ENCODE measurements around the gene IGFL1.

DNA sequence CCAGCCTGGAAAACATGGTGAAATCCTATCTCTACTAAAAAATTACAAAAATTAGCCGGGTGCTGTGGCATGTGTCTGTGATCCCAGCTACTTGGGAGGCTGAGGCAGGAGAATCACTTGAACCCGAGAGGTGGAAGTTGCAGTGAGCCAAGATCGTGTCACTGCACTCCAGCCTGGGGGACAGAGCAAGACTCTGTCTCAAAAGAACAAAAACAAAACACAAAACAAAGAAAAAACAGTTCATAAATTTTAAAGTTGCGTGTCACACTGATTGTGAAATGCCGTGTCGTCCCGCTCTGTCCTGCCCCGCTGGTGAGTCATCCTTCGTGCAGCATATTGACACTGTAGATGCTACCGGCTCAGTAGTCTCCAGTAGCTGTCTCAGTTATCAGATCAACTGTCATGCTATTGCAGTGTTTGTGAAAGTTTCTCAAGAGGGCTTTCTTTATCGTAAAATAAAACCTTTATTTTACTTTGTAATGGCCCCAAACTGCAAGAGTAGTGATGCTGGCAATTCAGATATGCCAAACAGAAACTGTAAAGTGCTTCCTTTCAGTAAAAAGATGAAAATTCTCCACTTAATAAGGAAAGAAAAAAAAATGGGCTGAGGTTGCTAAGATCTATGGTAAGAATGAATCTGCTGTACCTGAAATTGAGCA, 36.4 kb upstream of the IGFL1 start:
- no peak for TF ChIP-seq EP300 (IDR thresholded peaks at IDR 0.05)
- TF ChIP-seq, protein P1, sequence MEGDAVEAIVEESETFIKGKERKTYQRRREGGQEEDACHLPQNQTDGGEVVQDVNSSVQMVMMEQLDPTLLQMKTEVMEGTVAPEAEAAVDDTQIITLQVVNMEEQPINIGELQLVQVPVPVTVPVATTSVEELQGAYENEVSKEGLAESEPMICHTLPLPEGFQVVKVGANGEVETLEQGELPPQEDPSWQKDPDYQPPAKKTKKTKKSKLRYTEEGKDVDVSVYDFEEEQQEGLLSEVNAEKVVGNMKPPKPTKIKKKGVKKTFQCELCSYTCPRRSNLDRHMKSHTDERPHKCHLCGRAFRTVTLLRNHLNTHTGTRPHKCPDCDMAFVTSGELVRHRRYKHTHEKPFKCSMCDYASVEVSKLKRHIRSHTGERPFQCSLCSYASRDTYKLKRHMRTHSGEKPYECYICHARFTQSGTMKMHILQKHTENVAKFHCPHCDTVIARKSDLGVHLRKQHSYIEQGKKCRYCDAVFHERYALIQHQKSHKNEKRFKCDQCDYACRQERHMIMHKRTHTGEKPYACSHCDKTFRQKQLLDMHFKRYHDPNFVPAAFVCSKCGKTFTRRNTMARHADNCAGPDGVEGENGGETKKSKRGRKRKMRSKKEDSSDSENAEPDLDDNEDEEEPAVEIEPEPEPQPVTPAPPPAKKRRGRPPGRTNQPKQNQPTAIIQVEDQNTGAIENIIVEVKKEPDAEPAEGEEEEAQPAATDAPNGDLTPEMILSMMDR (IDR thresholded peaks at IDR 0.05) = no peak

All from stomach (tissue), 4 donors.